Activated T-helper 1 cell treated with anti-CD3 and anti-CD28 coated beads, Interleukin-2, amount 50 U/mL, for 16 hours (primary cell): Measurements from ENCODE around the gene TRAPPC2L.
"Not testable (repeated sequence)": the region's sequence is repeated elsewhere in the genome, so short reads cannot be mapped to it uniquely, and the experiment has no call there.

Experiments used
- DNase-seq, 2 donors: peaks; one replicate each; pipeline ENCODE4 v3.0.0-alpha.2; 2020; ENCODE audit warnings: low read depth in 1 of 2, low spot score in 1 of 2

Gene TRAPPC2L

DNA sequence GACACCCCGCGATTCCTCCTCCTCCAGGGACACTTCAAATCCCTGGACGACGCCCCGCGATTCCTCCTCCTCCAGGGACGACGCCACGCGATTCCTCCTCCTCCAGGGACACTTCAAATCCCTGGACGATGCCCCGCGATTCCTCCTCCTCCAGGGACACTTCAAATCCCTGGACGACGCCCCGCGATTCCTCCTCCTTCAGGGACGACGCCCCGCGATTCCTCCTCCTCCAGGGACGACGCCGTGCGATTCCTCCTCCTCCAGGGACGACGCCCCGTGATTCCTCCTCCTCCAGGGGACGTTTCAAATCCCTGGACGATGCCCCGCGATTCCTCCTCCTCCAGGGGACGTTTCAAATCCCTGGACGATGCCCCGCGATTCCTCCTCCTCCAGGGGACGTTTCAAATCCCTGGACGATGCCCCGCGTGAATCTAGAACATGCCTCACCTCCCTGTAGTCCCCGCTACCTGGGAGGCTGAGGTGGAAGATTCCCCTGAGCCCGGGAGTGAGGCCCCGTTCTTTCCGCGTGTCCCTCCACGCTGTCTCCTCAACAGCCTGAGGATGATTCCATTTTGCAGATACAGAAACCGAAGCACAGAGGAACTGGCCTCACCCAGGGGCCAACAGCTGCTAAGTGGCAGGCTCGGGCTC, 32.9 kb downstream of the TRAPPC2L start:
- not testable (repeated sequence) for DNase-seq

GRCh38 chr16:88891083-88891482, 34.2 kb downstream of the TRAPPC2L start:
- DNase-seq: no peak

- DNase-seq: no peak
Measured at GRCh38 chr16:88892065-88892464, 35.1 kb downstream of the TRAPPC2L start.

DNA sequence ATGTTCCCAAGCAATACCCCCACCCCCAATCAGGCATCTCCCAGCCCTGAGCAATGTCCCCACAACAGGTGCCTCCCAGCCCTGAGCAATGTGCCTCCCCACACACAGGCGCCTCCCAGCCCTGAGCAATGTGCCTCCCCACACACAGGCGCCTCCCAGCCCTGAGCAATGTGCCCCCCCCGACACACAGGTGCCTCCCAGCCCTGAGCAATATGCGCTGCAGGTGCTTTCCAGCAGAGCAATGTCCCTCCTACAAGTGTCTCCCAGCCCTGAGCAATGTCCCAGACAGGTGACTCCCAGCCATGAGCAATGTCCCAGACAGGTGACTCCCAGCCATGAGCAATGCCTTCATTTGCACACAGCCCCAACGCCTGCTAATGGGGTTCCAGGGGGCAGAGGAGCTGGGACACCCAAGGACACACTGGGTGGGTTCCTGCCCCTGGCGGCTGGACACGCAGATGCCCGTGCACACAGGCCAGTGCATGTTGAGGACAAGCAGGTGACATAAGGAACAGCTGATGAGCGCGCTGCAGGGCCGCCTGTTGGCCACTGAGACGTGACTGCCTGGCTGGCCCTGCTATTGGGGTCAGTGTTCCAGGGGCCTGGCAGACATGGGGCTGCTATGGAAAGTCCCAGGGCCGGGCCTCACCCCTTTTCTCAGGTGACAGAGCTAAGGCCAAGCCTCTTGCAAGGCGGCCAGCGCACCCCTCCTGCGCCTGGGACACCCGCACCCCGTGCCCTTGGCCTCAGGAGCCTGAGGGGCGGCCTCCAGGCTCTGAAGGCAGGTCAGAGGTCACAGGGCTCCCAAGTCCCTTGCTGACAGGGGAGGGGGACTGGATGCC, 36.4 kb downstream of the TRAPPC2L start:
- no peak for DNase-seq

GRCh38 chr16:88894266-88894665, 37.3 kb downstream of the TRAPPC2L start:
- DNase-seq: not testable (repeated sequence)

DNA sequence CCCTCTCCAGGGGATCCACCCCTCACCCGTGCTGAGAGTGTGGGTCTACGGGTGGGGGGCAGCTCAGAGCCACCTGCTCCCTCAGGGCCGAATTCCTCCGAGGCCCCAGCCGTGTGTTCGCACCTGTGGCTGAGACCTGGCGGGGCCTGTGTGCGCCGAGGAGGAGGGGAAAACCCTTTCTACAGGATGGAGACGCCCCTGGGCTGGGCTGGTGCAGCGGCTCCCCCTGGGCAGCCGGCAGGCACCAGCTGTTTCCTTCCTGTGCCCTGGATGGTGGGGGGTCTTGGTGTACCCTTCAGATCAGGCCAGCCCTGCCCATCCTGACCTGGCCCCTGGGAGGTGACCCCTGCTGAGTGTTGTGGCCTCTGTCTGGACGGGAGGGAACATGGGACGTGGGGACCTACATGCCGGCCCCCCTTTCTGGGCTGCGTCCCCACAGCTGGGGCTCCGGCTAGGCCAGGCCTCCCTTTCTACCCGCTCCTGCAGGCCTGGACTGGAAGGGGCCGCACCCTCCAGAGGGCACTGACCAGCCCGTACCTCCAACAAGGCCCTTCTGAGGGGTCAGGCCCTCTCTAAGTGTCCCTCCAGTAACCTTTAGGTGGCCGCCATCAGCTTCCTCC, 37.9 kb downstream of the TRAPPC2L start:
- no peak for DNase-seq

DNA sequence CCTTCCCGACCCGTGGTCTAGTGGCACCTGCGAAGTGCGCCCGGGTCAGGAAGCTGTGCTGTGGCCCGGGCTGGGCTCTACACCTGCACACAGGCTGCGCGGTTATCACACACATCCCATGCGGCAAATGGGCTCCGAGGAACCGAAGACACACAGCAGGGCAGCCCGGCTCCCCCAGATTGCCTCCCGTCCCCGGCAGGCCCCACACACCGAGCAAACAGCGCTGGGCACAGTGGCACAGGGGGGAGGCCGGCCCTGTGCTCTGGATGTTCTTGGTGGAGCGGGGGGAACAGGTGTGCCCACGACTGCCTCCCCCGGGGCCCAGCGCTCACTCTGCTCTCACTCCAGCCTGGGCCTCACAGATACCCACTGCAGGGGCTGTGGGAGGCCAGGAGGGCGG, 38.4 kb downstream of the TRAPPC2L start:
- DNase-seq: no peak

- no peak for DNase-seq
Measured at GRCh38 chr16:88896238-88897070, 39.5 kb downstream of the TRAPPC2L start.

DNA sequence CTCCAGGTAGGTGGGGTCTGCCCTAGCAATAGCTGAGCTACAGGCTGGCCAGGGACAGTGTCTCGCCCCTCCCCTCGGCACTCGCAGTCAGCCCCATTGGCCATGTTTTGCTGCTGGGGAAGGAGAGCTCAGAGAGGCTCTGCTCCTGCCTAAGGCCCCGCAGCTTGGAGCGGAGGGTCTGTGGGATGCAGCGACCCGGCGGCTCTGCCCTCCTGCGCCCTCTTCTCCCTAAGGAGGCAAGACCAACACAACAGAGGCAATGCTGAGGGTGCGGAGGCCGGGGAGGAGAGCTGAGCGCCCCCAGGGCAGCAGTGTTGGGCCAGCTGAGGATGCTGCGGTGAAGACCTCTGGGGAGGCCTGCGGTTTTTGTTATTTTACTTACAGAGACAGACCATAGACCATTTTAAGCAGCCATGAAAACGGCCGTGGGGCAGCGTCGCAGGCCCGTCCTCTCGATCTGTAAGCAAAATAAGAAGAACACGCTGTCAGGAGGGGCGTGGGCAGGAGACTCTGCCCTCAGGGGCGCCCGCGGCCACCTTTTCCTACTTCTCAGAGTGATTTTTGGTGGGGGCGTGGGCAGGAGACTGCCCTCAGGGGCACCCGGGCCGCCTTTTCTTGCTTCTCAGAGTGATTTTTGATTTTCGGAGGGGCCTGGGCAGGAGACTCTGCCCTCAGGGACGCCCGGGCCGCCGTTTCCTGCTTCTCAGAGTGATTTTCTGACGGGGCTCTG, 40.9 kb downstream of the TRAPPC2L start:
- DNase-seq: no peak

GRCh38 chr16:88899901-88900661, 43.2 kb downstream of the TRAPPC2L start:
- DNase-seq: no peak

- no peak for DNase-seq
Measured at GRCh38 chr16:88900662-88901052, 43.7 kb downstream of the TRAPPC2L start.

GRCh38 chr16:88901718-88902337, 44.9 kb downstream of the TRAPPC2L start:
- DNase-seq: no peak

GRCh38 chr16:88902744-88903143, 45.8 kb downstream of the TRAPPC2L start:
- no peak for DNase-seq

GRCh38 chr16:88903267-88903666, 46.3 kb downstream of the TRAPPC2L start:
- no peak for DNase-seq

GRCh38 chr16:88904676-88905365, 47.9 kb downstream of the TRAPPC2L start:
- no peak for DNase-seq

- no peak for DNase-seq
Measured at GRCh38 chr16:88905563-88905962, 48.6 kb downstream of the TRAPPC2L start.

DNA sequence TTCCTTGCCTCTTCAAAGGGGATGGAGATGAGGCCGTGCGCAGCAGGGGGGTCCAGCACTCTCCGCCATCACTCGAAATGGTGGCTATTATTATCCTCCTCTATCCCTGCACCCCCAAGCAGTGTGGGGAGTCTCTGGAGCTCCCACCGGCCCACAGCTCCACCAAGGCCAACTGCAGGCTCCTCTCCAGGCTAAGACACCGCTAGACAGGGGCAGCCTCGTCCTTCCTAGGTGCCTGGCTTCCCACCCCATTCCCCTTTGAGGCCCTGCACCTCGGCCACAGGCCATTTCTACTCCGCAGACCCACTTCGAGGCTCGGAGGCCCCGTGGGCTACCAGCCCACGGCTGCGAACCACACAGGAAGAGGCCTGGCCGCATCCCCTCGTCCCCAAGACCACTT, 49.1 kb downstream of the TRAPPC2L start:
- DNase-seq: no peak

- DNase-seq: no peak
Measured at GRCh38 chr16:88906535-88907105, 49.7 kb downstream of the TRAPPC2L start.
